GM12874 (cell line): ENCODE results near the gene TXK.

ENCODE experiments used
- TF ChIP-seq, protein P1 (sequence below): IDR thresholded peaks from 2 replicates; pipeline ENCODE4 v1.5.1; 2011; ENCODE audit warnings: low read depth, mild to moderate bottlenecking, control low read depth, low read length, moderate library complexity; ENCODE audit not compliant: insufficient read depth

TXK gene

DNA sequence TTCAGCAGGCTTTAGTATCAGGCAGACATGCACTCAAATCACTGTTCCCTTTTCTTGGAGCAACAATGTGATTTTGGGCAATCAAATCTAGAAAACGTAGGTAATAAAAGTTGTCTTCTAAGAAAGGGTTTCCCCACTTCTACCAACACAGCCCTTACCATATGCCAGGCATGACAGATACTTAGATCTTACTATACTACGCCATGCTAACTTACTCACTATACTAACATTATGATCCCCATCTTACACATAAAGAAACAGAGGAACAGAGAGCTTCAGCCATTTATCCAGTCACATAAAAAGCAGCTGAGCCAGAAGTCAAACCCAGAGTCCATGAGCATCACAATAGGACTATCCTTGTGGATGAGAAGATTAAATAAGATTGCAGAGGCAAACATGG, 9.2 kb downstream of the TXK start:
- TF ChIP-seq, protein P1, sequence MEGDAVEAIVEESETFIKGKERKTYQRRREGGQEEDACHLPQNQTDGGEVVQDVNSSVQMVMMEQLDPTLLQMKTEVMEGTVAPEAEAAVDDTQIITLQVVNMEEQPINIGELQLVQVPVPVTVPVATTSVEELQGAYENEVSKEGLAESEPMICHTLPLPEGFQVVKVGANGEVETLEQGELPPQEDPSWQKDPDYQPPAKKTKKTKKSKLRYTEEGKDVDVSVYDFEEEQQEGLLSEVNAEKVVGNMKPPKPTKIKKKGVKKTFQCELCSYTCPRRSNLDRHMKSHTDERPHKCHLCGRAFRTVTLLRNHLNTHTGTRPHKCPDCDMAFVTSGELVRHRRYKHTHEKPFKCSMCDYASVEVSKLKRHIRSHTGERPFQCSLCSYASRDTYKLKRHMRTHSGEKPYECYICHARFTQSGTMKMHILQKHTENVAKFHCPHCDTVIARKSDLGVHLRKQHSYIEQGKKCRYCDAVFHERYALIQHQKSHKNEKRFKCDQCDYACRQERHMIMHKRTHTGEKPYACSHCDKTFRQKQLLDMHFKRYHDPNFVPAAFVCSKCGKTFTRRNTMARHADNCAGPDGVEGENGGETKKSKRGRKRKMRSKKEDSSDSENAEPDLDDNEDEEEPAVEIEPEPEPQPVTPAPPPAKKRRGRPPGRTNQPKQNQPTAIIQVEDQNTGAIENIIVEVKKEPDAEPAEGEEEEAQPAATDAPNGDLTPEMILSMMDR = no peak

DNA sequence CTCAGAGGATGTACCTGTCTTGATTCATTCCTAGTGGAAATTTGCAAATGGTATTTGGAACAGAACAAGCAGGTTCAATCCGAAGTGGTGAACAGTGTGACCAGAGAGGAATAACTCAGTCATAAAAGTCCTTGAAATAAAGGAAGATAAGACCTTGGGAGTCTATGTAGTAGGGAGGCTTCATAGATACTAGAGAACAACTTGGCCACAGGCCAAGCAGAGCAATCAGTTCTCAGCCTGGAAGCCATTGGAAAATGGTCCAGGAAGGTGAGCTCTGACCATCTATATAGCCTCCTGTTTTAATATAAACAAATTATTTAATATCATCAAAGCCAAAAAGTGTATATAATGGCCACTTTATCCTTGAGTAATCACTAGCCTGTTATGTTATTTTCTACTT, 11.3 kb downstream of the TXK start:
- TF ChIP-seq, protein P1 = no peak

DNA sequence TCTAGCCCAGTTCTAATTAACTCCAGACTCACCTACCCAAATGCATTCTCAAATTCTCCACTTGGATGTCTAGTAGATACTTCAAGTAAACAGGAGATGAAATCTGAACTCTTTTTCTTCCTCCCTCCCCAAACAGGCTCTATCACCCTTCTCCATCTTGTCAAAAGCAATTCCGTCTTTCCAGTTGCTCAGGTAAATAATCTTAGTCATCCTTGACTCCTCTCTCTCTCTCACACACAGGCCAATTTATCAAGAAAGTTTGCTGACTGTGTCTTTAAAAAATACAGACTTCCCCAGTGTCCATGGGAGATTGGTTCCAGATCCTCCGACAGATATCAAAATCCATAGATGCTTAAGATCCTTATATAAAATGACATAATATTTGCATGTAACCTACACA, 12.9 kb downstream of the TXK start:
- TF ChIP-seq, protein P1 = no peak

DNA sequence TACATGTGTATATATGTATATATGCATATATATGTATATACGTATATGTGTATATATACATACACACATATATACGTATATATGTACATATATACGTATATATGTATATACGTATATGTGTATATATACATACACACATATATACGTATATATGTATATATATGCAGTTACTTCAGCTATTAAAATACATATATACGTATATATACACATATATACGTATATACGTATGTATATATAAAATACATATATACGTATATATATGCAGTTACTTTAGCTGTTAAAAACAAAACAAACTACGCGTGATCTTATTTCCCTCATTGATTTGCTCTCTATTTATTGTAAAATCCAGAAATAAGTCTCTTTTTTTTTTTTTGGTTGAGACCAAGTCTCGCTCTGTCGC, 13.9 kb downstream of the TXK start:
- TF ChIP-seq, protein P1 = no peak

DNA sequence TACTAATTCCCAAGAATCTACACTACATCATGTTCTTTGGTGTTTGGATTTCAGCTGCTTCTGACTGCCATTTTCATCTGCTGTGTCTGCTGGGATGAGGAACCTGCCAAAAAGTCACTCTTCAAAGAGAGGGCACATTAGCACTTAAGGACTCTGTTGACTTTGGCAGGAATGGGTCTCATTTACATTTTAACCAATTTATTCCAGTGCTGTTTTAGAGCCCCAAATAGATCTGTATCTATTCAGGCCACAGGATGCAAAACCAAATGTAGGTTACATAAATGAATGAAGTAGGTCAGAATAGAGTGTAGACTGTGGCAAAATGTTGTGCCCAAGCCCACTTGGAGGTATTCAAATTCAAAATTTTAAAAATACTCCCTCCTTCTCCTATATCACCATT, 14.4 kb downstream of the TXK start:
- TF ChIP-seq, protein P1 = no peak

DNA sequence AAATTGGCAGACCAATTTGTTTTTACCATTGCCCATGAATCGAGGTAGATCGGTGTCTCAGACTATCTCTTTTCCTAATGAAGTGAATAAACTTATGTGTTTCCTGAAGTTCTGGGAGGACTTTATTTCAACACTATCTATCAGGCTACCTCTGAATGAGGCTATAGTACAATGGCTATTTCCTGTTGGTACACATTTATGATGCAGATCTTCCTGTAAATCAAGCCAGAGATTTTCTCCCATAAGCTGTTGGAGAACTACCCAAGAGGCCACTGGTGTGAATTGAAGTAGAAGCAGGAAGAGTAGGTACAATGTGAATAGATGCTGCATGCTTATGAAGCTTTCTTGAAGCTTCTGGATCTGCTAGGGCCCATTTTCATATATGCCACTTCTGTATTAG, 16.0 kb downstream of the TXK start:
- TF ChIP-seq, protein P1 = no peak

DNA sequence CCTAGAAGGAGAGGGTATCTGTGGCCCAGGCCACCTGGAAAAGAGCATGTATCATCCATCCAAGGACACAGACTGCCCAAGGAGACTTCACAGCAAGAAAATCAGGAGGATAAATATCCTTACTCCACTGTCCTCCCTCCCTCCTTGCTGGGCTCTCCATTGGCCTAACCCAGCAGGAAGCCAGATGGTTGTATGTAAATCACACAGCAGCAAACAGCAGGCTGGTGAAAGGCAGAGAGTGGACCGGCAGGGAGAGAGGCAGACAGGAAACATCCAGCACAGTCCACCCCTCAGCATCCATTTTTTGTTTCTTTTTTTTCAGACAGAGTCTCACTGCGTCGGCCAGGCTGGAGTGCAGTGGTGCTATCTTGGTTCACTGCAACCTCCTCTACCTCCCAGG, 17.5 kb downstream of the TXK start:
- TF ChIP-seq, protein P1 = no peak

DNA sequence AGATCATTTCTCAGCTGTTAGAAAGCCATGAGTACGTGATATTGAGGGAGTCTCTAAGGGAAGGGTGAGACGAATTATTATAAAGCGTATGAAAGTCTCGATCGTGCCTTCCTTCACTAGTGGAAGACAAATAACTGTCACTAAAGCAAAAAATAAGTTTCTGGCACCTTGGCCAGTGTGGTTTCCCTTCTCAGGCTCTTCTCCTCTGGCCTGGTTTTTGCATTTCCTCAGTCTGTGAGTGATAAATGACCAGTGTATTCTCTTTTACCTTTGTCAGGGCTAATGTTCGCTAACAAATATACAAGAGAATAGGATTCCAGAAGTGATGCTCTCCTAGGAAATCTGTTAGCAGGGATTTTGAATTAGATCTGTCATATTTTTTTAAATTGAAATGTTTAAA, 19.6 kb downstream of the TXK start:
- TF ChIP-seq, protein P1 = no peak
